GM19468 (cell line): ENCODE measurements around the gene CIZ1.
"Not testable (repeated sequence)": the region's sequence is repeated elsewhere in the genome, so short reads cannot be mapped to it uniquely, and the experiment has no call there.

Experiments used
- ATAC-seq: cut with Tn5 transposase; IDR thresholded peaks from one replicate; pipeline ENCODE4 v1.9.1; 2021; ENCODE audit warnings: mild to moderate bottlenecking, moderate library complexity, moderate number of reproducible peaks; ENCODE audit not compliant: unreplicated experiment; ENCODE audit errors: extremely low read depth

CIZ1 gene

GRCh38 chr9:128129976-128130590, 61.3 kb downstream of the CIZ1 start:
- not testable (repeated sequence) for ATAC-seq

GRCh38 chr9:128128836-128129590, 62.4 kb downstream of the CIZ1 start:
- ATAC-seq, result no peak

GRCh38 chr9:128127990-128128835, 63.2 kb downstream of the CIZ1 start:
- peak; percentile 28 for ATAC-seq

GRCh38 chr9:128127568-128127989, 63.8 kb downstream of the CIZ1 start, which contains the start of gene PTGES2:
PTGES2 (minus strand) TSS chr9:128127729; CDS start chr9:128127717, 12 bp downstream.
- no peak for ATAC-seq

- no peak for ATAC-seq
Measured at GRCh38 chr9:128125580-128126354, 65.6 kb downstream of the CIZ1 start.

GRCh38 chr9:128124873-128125579, 66.3 kb downstream of the CIZ1 start:
- ATAC-seq, result no peak

GRCh38 chr9:128124451-128124850, 66.9 kb downstream of the CIZ1 start:
- ATAC-seq, result no peak

- ATAC-seq, result no peak
Measured at GRCh38 chr9:128123451-128124080, 67.8 kb downstream of the CIZ1 start.

GRCh38 chr9:128122809-128123175, 68.6 kb downstream of the CIZ1 start:
- no peak for ATAC-seq

- ATAC-seq, result no peak
Measured at GRCh38 chr9:128121924-128122808, 69.2 kb downstream of the CIZ1 start.

GRCh38 chr9:128121466-128121810, 69.9 kb downstream of the CIZ1 start:
- ATAC-seq, result no peak

GRCh38 chr9:128120741-128121465, 70.5 kb downstream of the CIZ1 start:
- no peak for ATAC-seq

GRCh38 chr9:128120061-128120740, 71.2 kb downstream of the CIZ1 start:
- no peak for ATAC-seq

GRCh38 chr9:128118971-128119665, 72.3 kb downstream of the CIZ1 start:
- no peak for ATAC-seq

- no peak for ATAC-seq
Measured at GRCh38 chr9:128118472-128118857, 72.9 kb downstream of the CIZ1 start.
